Stimulated activated CD8-positive, alpha-beta memory T cell treated with anti-CD3 and anti-CD28 coated beads, Interleukin-7, amount 100 ng/mL, for 24 hours (primary cell): ENCODE data around the gene TNFAIP8L1.
"Not testable (repeated sequence)": the region's sequence is repeated elsewhere in the genome, so short reads cannot be mapped to it uniquely, and the experiment has no call there.

Source experiments
- DNase-seq: peaks from one replicate; pipeline ENCODE4 v3.0.0-alpha.2; 2020; ENCODE audit warnings: low read depth

The TNFAIP8L1 gene

DNA sequence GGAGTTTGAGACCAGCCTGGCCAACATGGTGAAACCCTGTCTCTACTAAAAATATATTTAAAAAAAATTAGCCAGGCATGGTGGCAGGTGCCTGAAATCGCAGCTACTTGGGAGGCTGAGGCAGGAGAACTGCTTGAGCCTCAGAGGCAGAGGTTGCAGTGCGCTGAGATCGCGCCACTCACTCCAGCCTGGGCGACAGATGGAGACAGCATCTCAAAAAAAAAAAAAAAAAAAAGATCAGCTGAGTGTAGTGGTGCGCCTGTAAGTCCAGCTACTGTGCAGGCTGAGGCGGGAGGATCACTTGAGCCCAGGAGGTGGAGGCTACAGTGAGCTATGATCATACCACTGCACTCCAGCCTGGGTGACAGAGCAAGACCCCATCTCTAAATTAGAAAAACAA lies 40.7 kb downstream of the TNFAIP8L1 start:
- not testable (repeated sequence) for DNase-seq

GRCh38 chr19:4682417-4683200 lies 43.3 kb downstream of the TNFAIP8L1 start:
- DNase-seq = no peak

DNA sequence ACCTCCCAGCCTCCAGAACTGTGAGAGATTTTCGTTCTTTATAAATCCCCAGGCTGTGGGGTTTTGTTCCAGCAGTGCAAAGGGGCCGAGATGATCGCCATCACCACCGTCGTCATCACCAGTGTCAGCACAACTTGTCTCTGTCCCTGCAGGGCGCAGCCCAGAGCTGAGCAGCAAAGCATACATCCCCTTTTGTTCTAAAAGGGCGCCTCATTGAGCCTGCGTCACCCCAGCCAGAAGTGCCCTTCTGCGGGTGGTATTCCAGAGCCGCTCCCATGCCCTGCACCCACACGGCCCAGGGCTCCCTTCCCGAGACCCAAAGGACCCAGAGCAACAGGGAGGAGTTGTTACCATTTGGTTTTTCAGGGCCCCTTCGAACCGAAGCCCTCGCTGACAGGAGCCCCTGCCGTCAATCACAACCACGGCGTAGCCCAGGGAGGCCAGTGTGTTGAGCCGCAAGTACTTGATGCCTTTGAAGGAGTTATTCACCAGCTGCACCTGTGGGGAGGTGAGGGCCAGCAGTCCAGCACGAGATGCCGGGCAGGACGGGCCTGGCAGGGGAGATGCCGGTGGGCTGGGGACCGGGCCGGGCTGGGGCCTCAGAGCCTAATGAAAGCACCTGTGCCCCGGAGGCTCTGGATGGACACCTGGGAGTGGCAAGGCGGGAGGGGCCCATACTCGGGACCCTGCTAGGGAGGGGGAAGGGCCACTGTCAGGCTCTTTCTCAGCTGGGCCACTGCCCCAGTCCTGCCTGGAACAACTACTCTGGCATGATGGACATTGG lies 45.2 kb downstream of the TNFAIP8L1 start:
- no peak for DNase-seq

DNA sequence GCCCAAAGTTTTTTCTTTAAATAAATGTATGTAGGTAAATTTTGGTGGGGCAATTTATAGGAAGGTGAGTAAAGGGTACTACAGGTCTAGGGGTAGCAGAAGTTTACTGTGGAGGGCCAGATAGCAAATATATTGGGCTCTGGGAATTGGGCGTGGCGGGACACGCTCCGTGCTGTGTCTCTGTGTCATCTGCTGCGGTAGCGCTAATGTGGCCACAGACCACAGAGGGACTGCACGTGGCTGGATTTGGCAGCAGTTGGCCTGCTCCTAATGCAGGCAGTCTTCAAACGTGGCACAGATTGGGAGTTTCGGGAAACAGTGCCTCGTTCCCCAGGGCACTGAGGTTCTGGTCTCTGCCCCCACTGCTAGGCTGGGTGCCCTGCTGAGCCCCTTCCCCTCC lies 47.4 kb downstream of the TNFAIP8L1 start:
- no peak for DNase-seq

- no peak for DNase-seq
These were observed 48.1 kb downstream of the TNFAIP8L1 start for GRCh38 chr19:4687396-4687795.

DNA sequence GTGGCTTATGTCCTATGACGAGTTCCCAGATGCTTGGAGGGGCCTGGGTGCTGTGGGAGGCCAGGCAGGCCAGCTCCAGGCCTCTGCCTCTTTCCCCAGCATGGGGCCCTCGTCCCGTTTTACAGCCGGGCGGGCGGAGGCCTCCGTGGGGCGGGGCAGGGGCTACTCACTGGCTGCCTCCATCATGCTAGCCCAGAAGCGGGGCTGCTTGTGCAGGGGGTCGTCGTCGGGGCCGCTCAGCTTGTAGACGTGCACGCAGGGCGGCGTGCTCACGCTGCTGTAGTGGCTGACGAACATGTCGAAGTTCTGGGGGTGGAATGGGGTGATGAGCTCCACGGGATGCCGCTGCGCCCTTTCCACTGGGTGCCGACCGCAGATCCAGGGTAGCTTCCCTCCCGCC lies 49.3 kb downstream of the TNFAIP8L1 start:
- DNase-seq = no peak

GRCh38 chr19:4689403-4689802 lies 50.1 kb downstream of the TNFAIP8L1 start:
- no peak for DNase-seq

GRCh38 chr19:4690361-4690760 lies 51.0 kb downstream of the TNFAIP8L1 start:
- DNase-seq = no peak

DNA sequence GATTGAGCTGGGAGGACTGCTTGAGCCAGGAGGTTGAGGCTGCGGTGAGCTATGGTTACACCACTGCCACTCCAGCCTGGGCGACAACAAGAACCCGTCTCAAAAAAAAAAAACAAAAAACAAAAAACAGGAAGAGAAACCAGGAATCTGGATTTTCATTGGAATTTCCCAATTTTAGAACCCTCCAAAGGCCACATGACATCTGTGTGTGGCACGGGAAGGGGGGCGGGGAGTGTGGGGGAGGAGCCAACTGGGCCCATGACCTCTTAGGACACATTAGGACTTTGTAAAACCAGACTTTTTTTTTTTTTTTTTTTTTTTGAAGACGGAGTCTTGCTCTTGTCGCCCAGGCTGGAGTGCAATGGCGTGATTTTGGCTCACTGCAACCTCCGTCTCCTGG lies 52.1 kb downstream of the TNFAIP8L1 start:
- no peak for DNase-seq

DNA sequence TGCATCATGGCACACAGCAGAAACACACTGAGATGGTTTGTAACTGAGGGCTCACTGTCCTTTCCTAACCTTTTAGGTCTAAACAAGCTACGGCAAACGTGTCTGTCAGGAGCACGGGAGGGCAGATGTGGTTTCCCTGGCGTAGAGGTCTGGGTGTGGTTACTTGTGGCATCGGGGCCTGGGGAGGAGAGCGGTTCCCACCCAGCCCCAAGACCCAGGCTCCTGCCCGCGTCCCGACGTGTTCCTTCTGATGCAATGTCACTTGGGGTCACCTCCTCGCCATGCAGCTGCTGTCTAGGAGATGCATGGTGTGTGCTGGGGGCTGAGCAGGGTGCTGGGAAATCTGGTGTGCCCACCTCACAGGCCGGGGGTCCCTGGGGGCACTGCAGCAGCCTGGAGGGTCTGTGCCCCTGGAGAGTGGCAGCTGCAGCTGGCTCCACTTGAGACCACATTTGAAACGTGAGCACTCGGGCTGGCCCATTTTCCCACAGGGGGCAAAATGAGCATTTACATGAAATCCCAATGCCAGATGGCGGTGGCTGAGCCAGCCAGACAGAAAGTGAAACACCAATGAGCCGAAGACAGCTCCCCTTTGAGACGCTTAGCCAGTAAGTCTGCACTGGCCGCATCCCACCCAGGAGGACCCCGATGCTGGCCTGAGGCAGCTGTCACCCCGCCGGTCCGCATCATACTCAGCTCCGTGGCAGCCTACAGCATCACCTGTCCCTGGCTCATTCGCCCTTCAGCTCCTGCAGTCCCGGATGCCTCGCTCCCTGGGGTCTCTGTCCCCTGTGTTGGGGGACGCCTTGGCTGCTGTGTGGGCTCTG lies 53.1 kb downstream of the TNFAIP8L1 start:
- no peak for DNase-seq

- DNase-seq = no peak
These were observed 53.7 kb downstream of the TNFAIP8L1 start for GRCh38 chr19:4693078-4693350.

- no peak for DNase-seq
These were observed 54.3 kb downstream of the TNFAIP8L1 start for GRCh38 chr19:4693471-4694121.

GRCh38 chr19:4694211-4694987 lies 55.1 kb downstream of the TNFAIP8L1 start:
- DNase-seq = no peak

- DNase-seq = no peak
These were observed 56.0 kb downstream of the TNFAIP8L1 start for GRCh38 chr19:4695224-4695731.

- DNase-seq = no peak
These were observed 58.0 kb downstream of the TNFAIP8L1 start for GRCh38 chr19:4697304-4697703.

- no peak for DNase-seq
These were observed 60.7 kb downstream of the TNFAIP8L1 start for GRCh38 chr19:4699826-4700692.

GRCh38 chr19:4700693-4700970 lies 61.3 kb downstream of the TNFAIP8L1 start:
- DNase-seq = no peak

GRCh38 chr19:4701557-4701956 lies 62.2 kb downstream of the TNFAIP8L1 start:
- no peak for DNase-seq

DNA sequence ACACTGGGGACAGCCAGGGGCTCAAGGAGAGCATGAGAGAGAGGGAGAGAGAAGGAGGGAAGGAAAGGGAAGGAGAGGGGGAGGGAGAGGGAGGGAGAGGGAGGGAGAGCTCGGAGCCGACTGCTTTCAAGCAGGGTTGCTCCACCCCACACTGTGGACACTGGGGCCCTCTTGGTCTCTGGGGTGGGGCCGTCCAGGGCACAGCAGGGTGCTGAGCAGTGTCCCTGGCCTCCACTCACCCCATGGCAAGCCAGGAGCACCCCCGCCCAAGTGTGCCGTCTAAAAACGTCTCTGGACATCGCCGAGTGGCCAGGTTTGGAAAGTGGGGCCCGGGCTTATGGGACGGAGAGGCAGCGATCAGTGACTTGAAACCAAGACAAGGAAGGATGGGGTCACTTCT lies 63.4 kb downstream of the TNFAIP8L1 start:
- no peak for DNase-seq

DNA sequence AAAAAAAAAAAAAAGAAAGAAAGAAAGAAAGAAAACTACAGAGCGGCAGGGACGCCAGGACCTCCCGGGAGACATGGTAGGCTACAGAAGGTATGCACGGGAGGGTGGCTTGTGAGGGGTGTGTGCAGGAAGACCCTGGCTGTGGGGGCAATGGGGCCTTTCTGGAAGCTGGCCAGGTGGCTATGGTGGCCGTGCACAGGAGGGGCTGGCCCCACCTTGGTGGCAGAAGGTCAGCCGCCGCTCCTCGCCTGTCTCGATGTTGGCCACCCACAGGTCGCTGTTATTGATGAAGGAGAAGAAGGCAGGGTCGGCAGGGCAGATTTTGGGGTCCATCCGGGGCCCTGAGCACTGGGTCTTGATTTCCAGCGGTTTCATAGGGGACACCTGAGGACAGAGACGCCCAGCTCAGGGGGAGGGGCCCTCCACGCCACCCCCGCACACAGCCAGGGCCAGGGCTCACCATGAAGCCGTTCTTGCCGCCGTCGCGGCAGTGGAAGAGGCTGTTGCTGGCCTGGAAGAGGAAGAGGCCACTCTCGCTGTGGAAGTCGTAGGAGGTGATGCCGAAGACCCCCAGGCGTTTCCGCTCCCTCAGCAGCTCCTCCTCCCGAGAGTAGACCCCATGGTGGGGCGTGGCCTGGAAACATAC lies 64.5 kb downstream of the TNFAIP8L1 start:
- DNase-seq = no peak
